GM23248 (cell line): ENCODE results near the gene WWOX. TPM values are rescaled to one million over a fixed set of nuclear protein-coding genes. Genes with fewer than 3 reads are reported as not detected.

Source experiments
- DNase-seq: peaks from one replicate; pipeline ENCODE4 v3.0.0-alpha.2; 2015
- H2AFZ ChIP-seq: fragments of 200-600 bp; sonication (generic); 2 replicates; pipeline ENCODE4 v1.6.1; 2016; ENCODE audit warnings: antibody characterized with exemption
- H3F3A ChIP-seq: fragments of 200-600 bp; sonication (generic); 2 replicates; pipeline ENCODE4 v1.6.1; 2016; ENCODE audit warnings: mild to moderate bottlenecking, antibody characterized with exemption, mixed run types; ENCODE audit not compliant: insufficient read depth
- H3K27ac ChIP-seq: fragments of 200-600 bp; sonication (generic); 2 replicates; pipeline ENCODE4 v1.5.1; 2016; ENCODE audit warnings: mild to moderate bottlenecking
- H3K27me3 ChIP-seq: fragments of 200-600 bp; sonication (generic); replicated peaks from 2 replicates; pipeline ENCODE4 v1.6.1; 2016; ENCODE audit warnings: mild to moderate bottlenecking; ENCODE audit not compliant: insufficient read depth
- H3K36me3 ChIP-seq: fragments of 200-600 bp; sonication (generic); 2 replicates; pipeline ENCODE4 v1.6.1; 2016; ENCODE audit warnings: low read depth, mild to moderate bottlenecking
- H3K4me1 ChIP-seq: fragments of 200-600 bp; sonication (generic); 2 replicates; pipeline ENCODE4 v1.6.1; 2016; ENCODE audit warnings: mild to moderate bottlenecking; ENCODE audit not compliant: insufficient read depth
- H3K4me2 ChIP-seq: fragments of 200-600 bp; sonication (generic); one replicate; pipeline ENCODE4 v1.6.1; 2016; ENCODE audit warnings: mild to moderate bottlenecking; ENCODE audit not compliant: unreplicated experiment
- H3K4me3 ChIP-seq: fragments of 200-600 bp; sonication (generic); 2 replicates; pipeline ENCODE4 v1.5.1; 2016; ENCODE audit warnings: mild to moderate bottlenecking
- H3K79me2 ChIP-seq: fragments of 200-600 bp; sonication (generic); 2 replicates; pipeline ENCODE4 v1.6.1; 2016; ENCODE audit warnings: mild to moderate bottlenecking; ENCODE audit not compliant: insufficient read depth
- H3K9ac ChIP-seq: fragments of 200-600 bp; sonication (generic); 2 replicates; pipeline ENCODE4 v1.6.1; 2016; ENCODE audit warnings: mild to moderate bottlenecking
- H3K9me2 ChIP-seq: fragments of 200-600 bp; sonication (generic); 2 replicates; pipeline ENCODE4 v1.6.1; 2016; ENCODE audit warnings: mixed run types, mild to moderate bottlenecking, moderate library complexity; ENCODE audit not compliant: insufficient read depth
- H3K9me3 ChIP-seq: fragments of 200-600 bp; sonication (generic); one replicate; pipeline ENCODE4 v1.6.1; 2017; ENCODE audit warnings: low read depth
- H4K20me1 ChIP-seq: fragments of 200-600 bp; sonication (generic); 2 replicates; pipeline ENCODE4 v1.6.0; 2016; ENCODE audit not compliant: insufficient read depth
- EZH2 ChIP-seq: fragments of 200-600 bp; sonication (generic); IDR thresholded peaks from 2 replicates; pipeline ENCODE4 v1.6.1; 2018; ENCODE audit warnings: antibody characterized with exemption, mild to moderate bottlenecking; ENCODE audit not compliant: insufficient read depth, poor library complexity, severe bottlenecking
- EZH2phosphoT487 ChIP-seq: fragments of 200-600 bp; sonication (generic); IDR thresholded peaks from 2 replicates; pipeline ENCODE4 v1.6.1; 2018; ENCODE audit warnings: antibody characterized with exemption, moderate library complexity, mild to moderate bottlenecking, low read depth; ENCODE audit not compliant: insufficient read depth
- WGBS, 2 experiments: methylation state at CpG; one replicate each; pipeline ENCODE4 v1.1.6; 2015 to 2017; ENCODE audit warnings: low lambda C conversion rate in 2 of 2, low coverage in 1 of 2; ENCODE audit errors: missing lambda C conversion rate in 2 of 2; 5-methylcytosine and 5-hydroxymethylcytosine counted together
- in situ Hi-C: fragments of 300-500 bp; cut with MboI; formaldehyde crosslinking; loops from 2 replicates; pipeline ENCODE4 v1.15.0; 2020
- polyA plus RNA-seq: library from polyadenylated mRNA; unstranded; fragments of >200 nt; fragmentation: Nextera tagmentation; extraction: Ambion mirVana; gene quantifications from 2 replicates; pipeline ENCODE4 v1.2.1, GENCODE V29; 2016
- total RNA-seq: library from RNA; depleted of rRNA; stranded (reverse); fragments of >200 nt; shearing (Covaris generic); gene quantifications from 2 replicates; pipeline ENCODE4 v1.2.3, GENCODE V29; 2014

WWOX gene
- total and polyA plus RNA-seq, 2 experiments from 2014 or later = 4.5 to 6.6 TPM

GRCh38 chr16:78744796-78745107, 645.3 kb downstream of the WWOX start:
- 2 to 4% methylated on average over 3 of the region's 3 CpGs for WGBS, 2 experiments
- no peak for DNase-seq

GRCh38 chr16:78745108-78746019, 645.9 kb downstream of the WWOX start:
- in situ Hi-C loops = no loop called here
- Histone ChIP-seq H3K79me2 (no peaks in the 10 kb centered on the region), H3K9me2 (no peaks in the 10 kb centered on the region), H4K20me1 (no peaks in the 10 kb centered on the region), H3K9me3 (no peaks in the 10 kb centered on the region), H3K4me2 (no peak overlapping the region), H3K4me1 (no peaks in the 10 kb centered on the region), H2AFZ (no peak overlapping the region), H3F3A (no peaks in the 10 kb centered on the region), H3K4me3 (no peak overlapping the region), H3K9ac (no peak overlapping the region), H3K27me3 (no peaks in the 10 kb centered on the region), H3K27ac (no peak overlapping the region), H3K36me3 (no peaks in the 10 kb centered on the region)
- 7 to 9% methylated on average over 7 of the region's 7 CpGs for WGBS, 2 experiments
- DNase-seq = no peak
- TF ChIP-seq EZH2phosphoT487 (no peak), EZH2 (no peak)

More at GRCh38 chr16:78744796-78745107, 645.3 kb downstream of the WWOX start:
- Histone ChIP-seq H3K4me1 (no peaks in the 10 kb centered on the region), H3F3A (no peaks in the 10 kb centered on the region), H3K27me3 (no peaks in the 10 kb centered on the region), H3K9ac (no peak overlapping the region), H2AFZ (no peak overlapping the region), H3K9me3 (no peaks in the 10 kb centered on the region), H3K27ac (no peak overlapping the region), H3K9me2 (no peaks in the 10 kb centered on the region), H3K79me2 (no peaks in the 10 kb centered on the region), H3K36me3 (no peaks in the 10 kb centered on the region), H3K4me2 (no peak overlapping the region), H3K4me3 (no peak overlapping the region), H4K20me1 (no peaks in the 10 kb centered on the region)
- in situ Hi-C loops = no loop called here
- TF ChIP-seq EZH2 (no peak), EZH2phosphoT487 (no peak)

- no peaks in the 10 kb centered on the region for H3F3A ChIP-seq
- no peak overlapping the region for H3K27ac ChIP-seq
- 50 to 52% methylated on average over 2 of the region's 2 CpGs for WGBS, 2 experiments
- H3K4me2 ChIP-seq = no peak overlapping the region
- H4K20me1 ChIP-seq = no peaks in the 10 kb centered on the region
- no peaks in the 10 kb centered on the region for H3K27me3 ChIP-seq
- H3K4me1 ChIP-seq = no peaks in the 10 kb centered on the region
- H3K4me3 ChIP-seq = no peak overlapping the region
- in situ Hi-C loops = no loop called here
- H3K9me2 ChIP-seq = no peaks in the 10 kb centered on the region
- DNase-seq = no peak
- H3K79me2 ChIP-seq = no peaks in the 10 kb centered on the region
- no peaks in the 10 kb centered on the region for H3K36me3 ChIP-seq
- H3K9ac ChIP-seq = no peak overlapping the region
- no peak for TF ChIP-seq EZH2phosphoT487
- TF ChIP-seq EZH2 = no peak
- H2AFZ ChIP-seq = no peak overlapping the region
- H3K9me3 ChIP-seq = no peaks in the 10 kb centered on the region
Measured at GRCh38 chr16:78746718-78747117, 647.3 kb downstream of the WWOX start.

GRCh38 chr16:78748220-78748929, 648.9 kb downstream of the WWOX start:
- DNase-seq = no peak
- TF ChIP-seq EZH2 = no peak
- no peak for TF ChIP-seq EZH2phosphoT487
- Histone ChIP-seq H3F3A (no peaks in the 10 kb centered on the region), H3K9ac (no peak overlapping the region), H2AFZ (no peak overlapping the region), H3K4me1 (no peaks in the 10 kb centered on the region), H3K9me2 (no peaks in the 10 kb centered on the region), H3K27ac (no peak overlapping the region), H3K36me3 (no peaks in the 10 kb centered on the region), H3K4me3 (no peak overlapping the region), H4K20me1 (no peaks in the 10 kb centered on the region), H3K9me3 (no peaks in the 10 kb centered on the region), H3K4me2 (no peak overlapping the region), H3K27me3 (no peaks in the 10 kb centered on the region), H3K79me2 (no peaks in the 10 kb centered on the region)
- in situ Hi-C loops = no loop called here
- 65% methylated on average over 9 of the region's 9 CpGs for WGBS, 2 experiments
